SJSA1 (cell line): ENCODE measurements around the gene KIF19. TPM values are rescaled to one million over a fixed set of nuclear protein-coding genes. Genes with fewer than 3 reads are reported as not detected.

Experiments
- DNase-seq, 2 experiments: peaks; one replicate each; pipeline ENCODE4 v3.0.0-alpha.2; 2015 to 2020; ENCODE audit warnings: low spot score in 2 of 2, low read depth in 1 of 2
- H3K27ac ChIP-seq: fragments of 250-450 bp; sonication (Bioruptor Pico); 2 replicates; pipeline ENCODE4 v1.5.1; 2020; ENCODE audit warnings: mild to moderate bottlenecking, moderate library complexity
- H3K27me3 ChIP-seq: fragments of 250-450 bp; sonication (Bioruptor Pico); replicated peaks from 2 replicates; pipeline ENCODE4 v1.5.1; 2020; ENCODE audit warnings: mild to moderate bottlenecking, moderate library complexity
- H3K36me3 ChIP-seq: fragments of 250-450 bp; sonication (Bioruptor Pico); 2 replicates; pipeline ENCODE4 v1.5.1; 2020; ENCODE audit warnings: mild to moderate bottlenecking
- H3K4me1 ChIP-seq: fragments of 250-450 bp; sonication (Bioruptor Pico); replicated peaks from 2 replicates; pipeline ENCODE4 v1.6.1; 2021; ENCODE audit warnings: mild to moderate bottlenecking
- H3K4me3 ChIP-seq: fragments of 250-450 bp; sonication (Bioruptor Pico); 2 replicates; pipeline ENCODE4 v1.5.1; 2020; ENCODE audit warnings: mild to moderate bottlenecking
- H3K9me3 ChIP-seq: fragments of 250-450 bp; sonication (Bioruptor Pico); replicated peaks from 2 replicates; pipeline ENCODE4 v1.5.1; 2020; ENCODE audit warnings: mild to moderate bottlenecking
- total RNA-seq: library from RNA; depleted of rRNA; stranded (reverse); fragments of >200 nt; shearing (Covaris generic); gene quantifications from 2 replicates; pipeline ENCODE4 v1.2.3, GENCODE V29; 2014

The KIF19 gene
- total RNA-seq, 1 experiment from 2014 or later = not detected

DNA sequence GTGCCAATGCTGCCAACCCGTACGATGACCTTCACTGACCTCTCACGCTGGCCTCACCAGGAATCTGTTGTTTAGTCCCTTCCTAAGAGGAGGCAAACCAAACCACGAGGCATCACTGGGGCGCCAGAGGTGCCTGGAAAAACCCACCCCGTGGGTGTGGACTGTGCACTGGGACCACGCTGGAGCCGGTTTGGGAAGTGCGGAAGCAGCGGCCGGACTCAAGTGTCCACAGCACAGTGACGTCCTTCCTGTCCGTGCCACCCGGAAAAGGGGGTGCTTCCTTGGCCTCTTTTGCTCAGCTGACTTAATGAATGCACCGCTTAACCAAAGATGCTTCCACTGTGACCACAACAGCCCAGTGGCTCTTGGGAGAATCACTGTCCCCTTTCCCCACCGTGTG is 9.0 kb upstream of the KIF19 start:
- Histone ChIP-seq H3K4me1 (no peaks in the 10 kb centered on the region), H3K4me3 (no peak overlapping the region), H3K9me3 (peaks cover 8% of the 10 kb centered on the region; the same call in 1 of the 2 replicates), H3K27ac (no peak overlapping the region), H3K36me3 (no peaks in the 10 kb centered on the region), H3K27me3 (peaks cover 36% of the 10 kb centered on the region)
- no peak for DNase-seq

DNA sequence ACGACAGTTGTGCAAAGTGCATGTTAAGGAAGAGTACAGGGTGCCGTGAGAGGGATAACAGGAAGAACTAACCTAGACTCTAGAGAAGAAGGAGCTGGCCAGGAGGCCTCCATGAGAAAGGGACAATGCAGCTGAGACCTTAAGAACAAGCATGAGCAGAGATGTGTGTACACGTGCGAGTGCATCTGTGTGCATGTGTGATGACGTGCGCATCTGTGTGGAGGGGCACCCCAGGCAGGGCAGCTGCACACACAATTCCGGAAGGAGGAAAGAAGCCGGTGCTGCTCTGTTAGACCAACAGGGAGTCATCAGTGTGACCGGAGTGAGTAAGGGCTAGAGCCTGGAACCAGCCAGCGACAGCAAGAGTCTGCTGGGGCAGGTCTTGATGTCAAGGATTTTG is 7.6 kb upstream of the KIF19 start:
- H3K4me3 ChIP-seq = no peak overlapping the region
- no peaks in the 10 kb centered on the region for H3K36me3 ChIP-seq
- H3K27me3 ChIP-seq = peaks cover 33% of the 10 kb centered on the region
- no peak for DNase-seq
- no peaks in the 10 kb centered on the region for H3K4me1 ChIP-seq
- H3K9me3 ChIP-seq = no peaks in the 10 kb centered on the region; the same call in 1 of the 2 replicates
- H3K27ac ChIP-seq = no peak overlapping the region

DNA sequence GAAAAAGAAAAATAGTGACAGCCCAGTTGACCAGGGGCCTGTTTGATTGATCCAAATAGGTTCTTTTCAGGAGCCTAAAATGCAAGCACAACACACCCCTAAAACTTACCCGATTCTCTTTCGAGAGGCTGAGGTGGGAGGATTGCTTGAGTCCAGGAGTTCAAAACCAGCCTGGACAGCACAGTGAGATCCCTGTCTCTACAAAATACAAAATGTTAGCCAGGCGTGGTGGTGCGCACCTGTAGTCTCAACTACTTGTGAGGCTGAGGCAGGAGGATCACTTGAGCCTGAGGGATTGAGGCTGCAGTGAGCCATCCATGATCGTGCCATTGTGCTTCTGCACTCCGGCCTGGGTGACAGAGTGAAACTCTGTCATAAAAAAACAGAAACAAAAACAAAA is 1.5 kb upstream of the KIF19 start:
- no peak overlapping the region for H3K27ac ChIP-seq
- peaks cover 5% of the 10 kb centered on the region for H3K9me3 ChIP-seq
- H3K36me3 ChIP-seq = no peaks in the 10 kb centered on the region
- DNase-seq = no peak
- H3K27me3 ChIP-seq = peaks cover 75% of the 10 kb centered on the region
- peaks cover 8% of the 10 kb centered on the region for H3K4me1 ChIP-seq
- no peak overlapping the region for H3K4me3 ChIP-seq

DNA sequence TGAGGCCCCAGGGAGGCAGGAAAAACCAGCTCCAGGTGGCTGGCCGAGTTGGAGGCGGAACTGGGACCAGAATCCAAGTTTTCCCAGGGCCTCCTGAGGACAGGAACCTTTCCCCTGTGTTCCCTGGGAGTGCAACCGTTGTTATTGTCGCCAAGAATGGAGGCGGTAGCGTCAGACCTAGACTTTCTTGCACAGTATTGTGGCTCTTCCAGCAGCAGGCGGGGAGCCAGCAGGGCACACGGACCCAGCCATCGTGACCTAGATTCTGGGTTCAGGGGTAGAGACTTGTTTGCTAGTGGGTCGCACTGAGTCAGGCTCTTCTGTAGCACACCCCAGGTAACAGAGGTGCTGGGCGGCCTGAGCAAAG is 667 bp upstream of the KIF19 start:
- Histone ChIP-seq H3K9me3 (peaks cover 5% of the 10 kb centered on the region), H3K4me1 (peaks cover 8% of the 10 kb centered on the region), H3K4me3 (no peak overlapping the region), H3K27ac (no peak overlapping the region), H3K27me3 (peaks cover 76% of the 10 kb centered on the region), H3K36me3 (no peaks in the 10 kb centered on the region)
- no peak for DNase-seq

DNA sequence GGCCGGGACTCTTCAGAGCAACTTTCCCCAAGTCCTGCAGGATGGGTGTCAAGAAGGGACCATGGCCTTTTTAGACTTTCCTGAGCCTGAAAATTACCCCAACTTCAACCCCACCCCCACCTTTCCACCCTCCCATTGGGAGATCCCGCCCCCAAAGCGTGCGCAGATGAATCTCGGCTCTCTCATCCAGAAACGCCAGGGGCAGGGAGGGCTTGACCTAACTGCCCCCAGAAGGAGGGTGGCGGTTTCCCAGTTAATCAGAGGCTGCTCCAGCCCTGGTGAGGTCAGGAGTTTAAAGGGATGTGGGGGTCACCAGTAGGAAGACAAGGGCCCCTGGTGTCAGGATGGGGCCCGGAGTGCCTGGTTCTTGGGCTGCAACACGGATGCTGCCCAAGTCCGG is 480 bp downstream of the KIF19 start:
- no peak for DNase-seq
- H3K27me3 ChIP-seq = peaks cover 69% of the 10 kb centered on the region
- H3K4me3 ChIP-seq = no peak overlapping the region
- no peaks in the 10 kb centered on the region for H3K36me3 ChIP-seq
- H3K4me1 ChIP-seq = peaks cover 8% of the 10 kb centered on the region
- no peak overlapping the region for H3K27ac ChIP-seq
- H3K9me3 ChIP-seq = peaks cover 5% of the 10 kb centered on the region

DNA sequence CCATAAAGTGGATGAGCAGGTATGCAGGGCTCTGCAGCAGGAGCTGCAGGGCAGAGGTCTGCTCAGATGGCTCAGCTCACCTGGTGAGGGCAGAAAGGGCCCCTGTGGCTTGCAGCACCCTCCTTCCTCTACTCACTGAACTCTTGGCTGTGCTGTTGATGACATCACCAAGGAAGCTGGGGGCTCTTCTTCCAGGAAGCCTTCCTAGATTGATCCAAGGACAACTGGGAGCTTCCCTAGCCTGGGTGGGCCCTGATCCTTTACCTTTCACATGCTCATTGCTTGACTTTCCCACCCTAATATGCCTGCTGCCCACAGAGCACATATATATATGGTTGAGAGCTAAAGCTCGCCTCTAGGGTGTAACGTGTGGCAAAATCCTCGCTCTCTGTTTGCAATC is 2.5 kb downstream of the KIF19 start:
- no peak overlapping the region for H3K4me3 ChIP-seq
- H3K27me3 ChIP-seq = peaks cover 75% of the 10 kb centered on the region
- no peaks in the 10 kb centered on the region for H3K36me3 ChIP-seq
- H3K4me1 ChIP-seq = peaks cover 8% of the 10 kb centered on the region
- no peak overlapping the region for H3K27ac ChIP-seq
- peaks cover 5% of the 10 kb centered on the region for H3K9me3 ChIP-seq
- no peak for DNase-seq

DNA sequence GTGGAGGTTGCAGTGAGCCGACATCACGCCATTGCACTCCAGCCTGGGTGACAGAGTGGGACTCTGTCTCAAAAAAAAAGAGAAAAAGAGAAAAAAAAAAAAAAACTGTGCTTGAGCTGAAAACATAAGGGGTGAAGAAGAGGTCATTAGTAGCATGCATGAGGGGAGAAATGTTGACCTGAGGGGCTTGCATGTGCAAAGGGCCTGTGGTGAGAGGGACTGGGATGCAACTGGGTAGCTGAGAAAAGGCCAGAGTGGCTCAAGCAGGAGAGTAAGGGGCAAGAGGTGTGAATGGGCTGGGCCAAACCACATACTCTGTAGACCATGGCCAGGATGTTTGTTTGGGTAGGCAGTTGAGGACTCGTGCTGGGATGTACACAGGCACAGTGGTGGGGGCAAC is 3.4 kb downstream of the KIF19 start:
- Histone ChIP-seq H3K9me3 (peaks cover 5% of the 10 kb centered on the region), H3K27me3 (peaks cover 73% of the 10 kb centered on the region), H3K4me1 (peaks cover 8% of the 10 kb centered on the region), H3K4me3 (no peak overlapping the region), H3K27ac (no peak overlapping the region), H3K36me3 (no peaks in the 10 kb centered on the region)
- no peak for DNase-seq

DNA sequence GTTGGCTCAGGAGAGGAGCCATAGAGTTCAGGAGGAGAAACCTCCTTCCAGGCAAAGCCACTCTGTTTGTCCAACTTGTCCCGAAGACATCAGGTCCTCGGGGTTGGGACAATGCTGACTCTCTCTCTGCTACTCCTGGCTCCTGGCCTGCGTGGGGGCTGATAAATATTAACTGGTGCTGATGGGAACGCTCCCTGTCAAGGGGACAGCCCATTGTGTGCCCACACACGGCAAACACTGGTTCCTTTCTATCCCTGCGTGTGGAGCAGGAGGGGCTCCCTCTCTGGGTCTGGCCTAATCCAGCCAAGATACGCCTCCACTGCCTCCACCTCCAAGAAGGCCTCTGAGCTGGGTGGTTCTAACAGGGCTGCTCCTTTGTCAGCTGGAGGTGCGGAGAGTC is 4.4 kb downstream of the KIF19 start:
- H3K36me3 ChIP-seq = no peaks in the 10 kb centered on the region
- DNase-seq = no peak
- no peak overlapping the region for H3K27ac ChIP-seq
- H3K27me3 ChIP-seq = peaks cover 70% of the 10 kb centered on the region
- peaks cover 8% of the 10 kb centered on the region for H3K4me1 ChIP-seq
- H3K4me3 ChIP-seq = no peak overlapping the region
- H3K9me3 ChIP-seq = peaks cover 5% of the 10 kb centered on the region

DNA sequence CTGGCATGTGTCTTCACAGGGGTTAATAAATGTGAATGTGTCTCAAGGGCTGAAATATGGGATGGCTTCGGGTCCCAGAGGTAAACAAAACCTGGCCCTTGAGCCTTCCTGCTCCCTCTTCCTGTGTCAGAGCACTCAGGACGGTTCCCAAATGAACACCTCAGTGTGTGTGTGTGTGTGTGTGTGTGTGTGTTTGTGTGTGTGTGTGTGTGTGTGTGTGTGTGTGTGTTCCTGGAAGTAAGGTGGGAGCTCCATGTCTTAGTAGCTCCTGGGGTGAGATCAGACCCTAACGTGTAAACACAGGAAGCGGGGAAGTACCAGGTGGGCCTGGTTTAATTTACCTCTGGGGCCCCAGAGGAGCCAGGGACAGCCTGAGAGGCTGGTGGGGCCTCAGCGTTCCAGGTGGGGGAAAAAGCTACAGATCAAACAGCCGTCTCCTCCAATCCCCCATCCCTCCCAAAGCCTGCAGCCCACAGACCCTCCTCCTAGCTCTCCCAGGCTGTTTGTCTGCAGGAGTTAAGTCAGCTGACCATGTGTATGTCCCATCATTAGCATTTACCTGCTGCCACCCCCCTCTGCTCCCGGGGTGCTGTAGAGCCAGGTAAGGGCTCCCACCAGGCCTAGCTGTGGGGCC is 6.1 kb downstream of the KIF19 start:
- H3K27ac ChIP-seq = no peak overlapping the region
- no peaks in the 10 kb centered on the region for H3K4me1 ChIP-seq
- no peak overlapping the region for H3K4me3 ChIP-seq
- H3K9me3 ChIP-seq = no peaks in the 10 kb centered on the region
- peaks cover 68% of the 10 kb centered on the region for H3K27me3 ChIP-seq
- DNase-seq = no peak
- no peaks in the 10 kb centered on the region for H3K36me3 ChIP-seq

DNA sequence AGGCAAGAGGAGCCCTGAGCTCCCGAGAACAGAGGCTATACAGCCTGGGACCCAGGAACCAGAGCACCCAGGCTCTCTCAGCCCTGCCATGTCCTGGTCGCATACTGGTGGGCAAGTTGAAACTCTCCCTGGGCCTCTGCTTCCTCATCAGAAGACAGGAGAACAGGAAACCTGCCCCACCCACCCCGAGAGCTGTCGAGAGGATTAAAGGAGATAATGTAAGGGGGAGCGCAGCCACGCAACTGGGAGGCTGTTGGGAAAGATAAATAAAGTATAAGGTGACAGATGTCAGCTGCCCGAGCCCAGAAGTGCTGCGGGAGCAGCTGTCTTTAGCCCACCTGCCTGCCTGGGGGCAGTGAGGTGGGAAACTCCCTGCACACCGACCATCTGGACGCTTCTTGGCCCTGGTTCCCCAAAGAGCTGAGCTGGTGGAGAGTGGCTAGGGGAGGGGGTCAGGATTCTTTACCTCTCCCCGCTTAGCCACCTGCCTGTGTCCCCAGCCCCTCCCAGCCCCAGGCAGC is 6.8 kb downstream of the KIF19 start:
- H3K27me3 ChIP-seq = peaks cover 69% of the 10 kb centered on the region
- H3K27ac ChIP-seq = no peak overlapping the region
- no peaks in the 10 kb centered on the region for H3K36me3 ChIP-seq
- H3K4me3 ChIP-seq = no peak overlapping the region
- no peaks in the 10 kb centered on the region for H3K4me1 ChIP-seq
- no peak for DNase-seq
- no peaks in the 10 kb centered on the region for H3K9me3 ChIP-seq

DNA sequence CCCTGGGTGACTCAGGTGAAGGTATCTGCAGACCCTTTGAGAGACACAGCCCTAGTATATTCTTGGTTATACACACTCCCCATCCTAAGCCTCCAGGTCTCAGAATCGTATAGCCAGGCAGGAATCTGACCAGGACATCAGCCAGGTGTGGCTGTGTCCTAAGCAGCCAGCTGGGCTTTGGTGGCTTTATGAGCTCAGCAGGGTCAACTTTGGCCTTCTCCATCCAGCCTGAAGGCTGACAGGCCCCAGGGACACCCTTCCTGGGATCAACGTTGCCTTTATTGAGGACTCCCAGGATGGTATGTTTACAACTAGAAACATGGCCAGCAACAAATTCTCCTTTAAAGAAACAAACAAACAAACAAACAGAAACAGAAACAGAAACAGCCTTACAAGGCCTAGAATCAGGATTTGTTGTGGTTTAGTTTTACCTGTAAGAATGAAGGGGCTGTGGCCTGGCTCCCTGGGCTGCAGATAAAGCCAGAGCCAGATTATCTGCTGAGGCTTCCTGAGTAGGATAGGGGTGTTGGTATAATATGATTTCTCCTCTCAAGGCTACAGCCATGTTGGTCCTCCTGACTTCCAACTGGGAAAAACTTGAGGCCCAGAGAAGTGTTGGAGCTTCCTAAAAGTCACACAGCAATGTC is 8.5 kb downstream of the KIF19 start:
- Histone ChIP-seq H3K4me3 (no peak overlapping the region), H3K9me3 (no peaks in the 10 kb centered on the region), H3K36me3 (no peaks in the 10 kb centered on the region), H3K27ac (no peak overlapping the region), H3K27me3 (peaks cover 71% of the 10 kb centered on the region), H3K4me1 (no peaks in the 10 kb centered on the region)
- no peak for DNase-seq

DNA sequence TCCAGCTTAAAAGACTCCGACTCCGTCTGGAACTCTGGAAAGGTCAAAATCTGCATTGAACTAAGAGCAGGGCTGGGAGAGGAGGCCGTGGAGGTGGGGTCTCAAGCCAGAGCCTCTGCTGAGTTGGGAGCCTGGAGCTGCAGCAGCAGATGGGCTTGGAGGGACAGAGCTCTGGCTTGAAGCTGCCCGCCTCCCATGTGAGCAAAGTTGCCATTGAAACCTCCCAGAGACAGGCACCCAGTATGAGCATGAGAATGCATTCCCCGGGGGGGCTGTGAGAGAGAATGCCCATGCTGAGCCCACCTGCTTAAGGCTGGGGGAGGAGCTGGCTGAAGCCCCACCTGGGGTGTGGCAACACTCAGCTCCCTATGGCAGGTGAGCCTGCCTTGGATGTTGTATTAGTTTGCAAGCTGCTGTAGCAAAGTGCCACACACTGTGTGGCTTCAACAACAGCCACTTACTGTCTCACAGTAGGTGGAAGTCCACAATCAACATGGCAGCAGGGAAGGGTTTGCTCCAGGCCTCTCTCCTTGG is 9.6 kb downstream of the KIF19 start:
- no peaks in the 10 kb centered on the region for H3K4me1 ChIP-seq
- no peak overlapping the region for H3K27ac ChIP-seq
- H3K9me3 ChIP-seq = no peaks in the 10 kb centered on the region
- no peak for DNase-seq
- peaks cover 74% of the 10 kb centered on the region for H3K27me3 ChIP-seq
- H3K4me3 ChIP-seq = no peak overlapping the region
- no peaks in the 10 kb centered on the region for H3K36me3 ChIP-seq

DNA sequence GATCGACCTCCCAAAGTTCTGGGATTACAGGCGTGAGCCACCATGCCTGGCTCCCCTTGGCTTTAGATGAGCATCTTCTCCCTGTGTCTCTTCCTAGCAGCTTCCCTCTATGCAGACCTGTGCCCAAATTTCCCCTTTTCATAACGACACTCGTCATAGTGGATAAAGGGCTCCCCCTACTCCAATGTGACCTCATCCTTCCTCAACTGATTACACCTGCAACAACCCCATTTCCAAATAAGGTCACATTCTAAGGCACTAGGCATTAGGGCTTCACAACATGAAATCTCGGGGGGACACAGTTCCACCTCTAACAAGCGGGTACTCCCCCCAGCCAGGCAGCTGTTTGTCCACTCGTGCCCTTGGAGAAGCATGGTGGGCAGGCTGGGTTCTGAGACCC is 10.3 kb downstream of the KIF19 start:
- Histone ChIP-seq H3K4me1 (no peaks in the 10 kb centered on the region), H3K36me3 (no peaks in the 10 kb centered on the region), H3K4me3 (no peak overlapping the region), H3K27me3 (peaks cover 78% of the 10 kb centered on the region), H3K9me3 (no peaks in the 10 kb centered on the region), H3K27ac (no peak overlapping the region)
- no peak for DNase-seq

DNA sequence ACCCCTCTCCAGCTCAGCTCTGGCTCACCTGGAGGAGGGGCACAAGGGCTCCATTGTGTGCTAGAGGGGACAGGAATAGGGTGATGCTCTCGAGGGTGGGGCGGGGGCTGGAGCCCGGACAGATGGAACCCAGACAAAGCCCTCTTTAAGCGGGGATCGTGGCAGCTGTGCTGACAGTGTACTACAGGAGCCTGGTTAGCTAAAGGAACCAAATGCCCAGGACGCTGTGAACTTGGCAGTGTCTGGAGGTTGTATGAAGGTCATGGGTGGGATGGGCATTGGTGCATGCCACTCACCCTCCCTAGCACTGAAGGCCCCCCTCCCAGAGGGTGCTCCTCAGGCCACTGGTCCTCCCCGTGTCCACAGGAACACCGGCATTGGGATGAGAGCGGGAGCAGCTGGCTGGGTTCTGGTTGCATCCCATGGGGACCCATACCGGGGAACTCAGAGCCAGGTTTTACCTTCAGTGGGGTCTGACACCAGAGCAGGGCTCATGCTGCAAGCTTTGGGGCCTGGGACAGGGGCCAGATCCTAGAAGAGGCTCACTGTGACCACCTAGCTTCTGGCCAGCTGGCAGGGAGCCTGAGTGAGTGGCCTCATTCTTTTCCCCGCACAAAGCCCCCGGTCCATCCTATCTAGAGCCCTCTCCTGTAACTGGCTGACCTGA is 11.9 kb downstream of the KIF19 start:
- no peaks in the 10 kb centered on the region for H3K36me3 ChIP-seq

More for the DNA sequence above, 11.9 kb downstream of the KIF19 start:
- no peak for DNase-seq
- no peaks in the 10 kb centered on the region for H3K4me1 ChIP-seq
- peaks cover 74% of the 10 kb centered on the region for H3K27me3 ChIP-seq
- no peak overlapping the region for H3K4me3 ChIP-seq
- H3K27ac ChIP-seq = no peak overlapping the region
- H3K9me3 ChIP-seq = no peaks in the 10 kb centered on the region
